ENCODE measurements around the gene MARVELD1.

The MARVELD1 gene

DNA sequence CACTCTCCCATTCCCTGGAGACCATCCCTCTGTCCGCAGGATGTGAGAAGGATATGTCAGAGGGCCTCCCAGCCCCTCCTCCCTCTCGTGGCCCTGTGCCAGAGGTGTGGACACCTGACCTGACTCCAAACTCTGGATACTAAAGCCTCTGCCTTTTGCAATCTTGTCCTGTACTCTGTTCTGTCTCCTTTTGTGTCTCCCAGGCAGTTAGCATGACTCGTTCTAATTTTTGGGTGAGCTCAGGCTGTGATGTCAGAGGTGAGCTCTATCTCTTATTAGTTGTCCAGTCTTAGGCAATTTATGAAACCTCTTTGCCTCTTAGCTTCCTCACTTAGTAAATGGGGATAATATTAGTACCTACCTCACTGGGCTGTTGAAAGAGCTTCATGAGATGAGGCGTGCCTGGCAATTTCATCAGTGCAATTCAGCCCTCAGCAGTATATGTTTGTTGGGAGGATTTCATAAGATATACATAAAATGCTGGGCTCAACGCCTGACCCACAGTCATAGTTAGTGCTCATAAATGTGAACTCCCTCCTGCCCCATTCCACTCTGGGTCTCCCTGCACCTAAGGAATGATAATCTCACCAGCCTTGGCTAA, 10.9 kb downstream of the MARVELD1 start:
- no peak for DNase-seq

DNA sequence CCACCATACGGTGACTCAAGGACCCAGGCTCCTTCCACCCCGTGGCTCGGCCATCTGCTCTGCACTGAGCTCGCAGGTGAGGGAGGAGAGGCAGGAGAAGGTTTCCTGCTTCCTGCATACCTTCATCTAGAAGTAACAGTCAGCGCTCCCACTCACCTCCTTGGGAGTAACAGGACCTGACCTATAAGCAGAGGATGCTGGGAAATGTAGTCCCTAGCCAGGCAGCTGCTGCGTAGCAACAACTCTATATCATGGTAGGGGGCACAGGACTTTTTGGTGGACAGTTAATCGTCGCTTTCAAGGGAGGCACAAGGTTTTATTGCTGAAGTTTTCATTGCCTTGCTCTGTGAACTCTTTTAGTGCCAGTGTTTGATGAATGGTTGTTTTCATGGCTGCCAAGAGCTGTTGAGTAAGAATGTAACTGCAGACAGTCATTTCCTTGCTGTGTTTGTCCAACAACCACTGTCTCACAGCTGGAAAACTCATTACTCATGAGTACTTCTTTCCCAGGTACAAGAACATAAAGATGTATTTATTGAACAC, 13.2 kb downstream of the MARVELD1 start:
- DNase-seq: no peak

DNA sequence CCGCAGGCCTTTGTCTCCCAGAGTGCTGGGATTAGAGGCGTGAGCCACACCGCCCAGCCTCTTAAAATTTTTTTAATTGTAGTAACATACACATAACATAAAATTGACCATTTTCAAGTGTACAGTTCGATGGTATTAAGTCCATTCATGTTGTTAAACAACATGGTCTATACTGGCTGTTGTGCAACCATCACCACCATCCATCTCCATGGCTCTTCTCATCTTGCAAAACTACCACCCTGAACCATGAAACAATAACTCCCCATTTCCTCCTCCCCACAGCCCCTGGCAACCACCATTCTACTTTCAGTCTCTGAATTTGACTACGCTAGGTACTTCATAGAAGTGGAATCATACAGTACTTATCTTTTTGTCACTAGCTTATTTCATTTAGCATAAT, 15.5 kb downstream of the MARVELD1 start:
- no peak for DNase-seq

DNA sequence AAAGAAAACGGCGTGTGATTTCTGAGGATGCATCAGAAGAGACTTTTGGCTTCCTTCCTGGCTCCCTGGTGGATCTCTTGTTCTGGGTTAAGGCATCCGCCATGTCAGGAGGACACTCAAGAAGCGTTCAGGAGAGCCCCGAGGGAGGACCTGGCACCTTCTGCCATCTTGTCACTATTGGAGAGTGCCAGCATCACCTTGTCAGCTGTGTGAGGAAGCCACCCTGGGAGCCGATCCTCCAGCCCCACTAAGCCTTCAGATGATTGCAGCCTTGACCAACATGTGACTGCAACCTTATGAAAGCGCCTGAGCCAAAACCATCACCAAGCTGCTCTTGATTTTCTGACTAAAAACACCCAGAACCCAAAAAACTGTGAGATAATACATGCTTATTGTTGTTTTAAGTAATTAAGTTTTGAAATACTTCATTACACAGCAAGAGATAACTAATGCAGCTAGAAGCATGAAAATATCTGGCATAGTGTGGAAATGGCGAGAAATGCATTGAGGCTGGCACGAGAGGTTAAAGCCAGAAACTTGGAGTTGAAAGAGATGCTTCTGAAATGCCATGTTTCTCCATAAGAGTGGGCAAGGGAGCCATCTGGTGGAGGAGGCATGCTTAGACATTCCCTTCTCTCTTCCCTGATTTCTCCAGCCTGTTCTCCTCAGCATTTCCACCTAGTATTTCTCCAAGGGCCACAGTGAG, 18.0 kb downstream of the MARVELD1 start:
- peak; percentile 80 for DNase-seq

DNA sequence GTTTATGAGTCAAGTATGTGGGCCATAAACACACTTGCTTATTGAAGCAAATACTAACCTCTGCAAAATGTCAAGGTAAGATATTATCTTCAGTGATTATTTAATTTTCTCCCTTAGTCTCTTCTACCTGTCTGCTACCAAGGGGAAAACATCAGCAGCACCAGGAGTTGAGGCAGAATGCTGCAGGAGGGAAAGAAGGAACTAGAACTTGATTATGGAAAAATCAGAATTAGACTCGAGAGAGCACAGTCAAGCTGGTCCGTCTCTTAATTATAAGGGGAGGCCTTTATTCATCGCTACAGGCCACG, 18.5 kb downstream of the MARVELD1 start:
- no peak for DNase-seq

DNA sequence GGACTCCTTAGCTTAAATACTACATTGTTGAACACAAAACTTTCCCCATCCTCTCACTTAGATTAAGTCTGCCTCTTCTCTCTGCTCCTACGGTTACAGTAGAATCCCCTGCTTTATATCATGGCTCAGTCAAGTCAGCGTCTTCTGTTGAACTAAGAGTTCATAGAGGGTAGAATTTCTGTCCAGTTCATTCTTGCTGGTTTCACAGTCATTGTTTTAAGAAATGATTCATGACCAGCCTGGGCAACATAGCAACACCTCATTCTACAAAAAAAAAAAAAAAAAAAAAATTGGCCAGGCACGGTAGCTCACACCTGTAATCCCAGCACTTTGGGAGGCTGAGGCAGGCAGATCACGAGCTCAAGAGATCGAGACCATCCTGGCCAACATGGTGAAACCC, 19.7 kb downstream of the MARVELD1 start:
- no peak for DNase-seq

DNA sequence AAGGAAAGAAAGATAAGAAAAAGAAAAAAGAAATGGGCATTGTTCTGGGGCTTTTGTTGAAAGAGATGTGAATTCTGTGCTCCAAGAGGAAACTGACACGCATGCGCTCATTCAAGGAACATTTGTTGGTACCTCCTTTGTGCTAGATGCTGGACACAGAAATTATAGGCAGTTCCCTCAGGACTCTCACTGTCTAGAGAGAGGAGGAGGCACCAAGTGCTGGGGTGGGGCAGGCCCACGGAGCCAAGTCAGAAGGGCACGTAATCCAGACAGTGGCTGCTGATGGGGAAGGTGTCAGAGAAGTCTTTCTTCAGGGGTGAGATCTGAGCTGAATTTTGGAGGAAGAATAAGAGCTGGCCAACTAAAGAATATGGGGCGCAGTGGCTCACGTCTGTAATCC, 20.5 kb downstream of the MARVELD1 start:
- no peak for DNase-seq

DNA sequence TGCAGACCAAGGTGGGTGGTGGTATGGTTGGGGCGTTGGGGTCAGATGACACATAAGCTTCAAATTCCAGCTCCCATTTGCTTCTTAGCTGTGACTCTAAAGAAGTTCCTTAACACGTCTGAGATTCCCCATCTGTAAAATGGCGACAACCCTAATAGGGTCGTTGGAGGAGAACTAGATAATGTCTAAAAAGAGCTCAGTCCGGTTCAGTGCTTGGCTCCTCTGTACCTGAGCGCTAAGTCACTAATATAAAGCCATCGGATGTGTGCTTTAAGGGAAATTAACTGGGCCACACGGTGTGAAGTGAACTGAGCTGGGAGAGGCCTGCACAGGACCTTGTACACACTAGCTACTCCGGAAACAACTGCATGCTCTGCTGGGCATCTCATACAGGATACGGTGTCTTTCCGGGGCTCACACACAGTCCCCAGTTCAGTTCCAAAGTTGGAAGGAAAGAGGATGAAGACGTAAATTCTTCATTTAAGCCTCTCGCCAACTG, 22.9 kb downstream of the MARVELD1 start:
- DNase-seq: no peak

DNA sequence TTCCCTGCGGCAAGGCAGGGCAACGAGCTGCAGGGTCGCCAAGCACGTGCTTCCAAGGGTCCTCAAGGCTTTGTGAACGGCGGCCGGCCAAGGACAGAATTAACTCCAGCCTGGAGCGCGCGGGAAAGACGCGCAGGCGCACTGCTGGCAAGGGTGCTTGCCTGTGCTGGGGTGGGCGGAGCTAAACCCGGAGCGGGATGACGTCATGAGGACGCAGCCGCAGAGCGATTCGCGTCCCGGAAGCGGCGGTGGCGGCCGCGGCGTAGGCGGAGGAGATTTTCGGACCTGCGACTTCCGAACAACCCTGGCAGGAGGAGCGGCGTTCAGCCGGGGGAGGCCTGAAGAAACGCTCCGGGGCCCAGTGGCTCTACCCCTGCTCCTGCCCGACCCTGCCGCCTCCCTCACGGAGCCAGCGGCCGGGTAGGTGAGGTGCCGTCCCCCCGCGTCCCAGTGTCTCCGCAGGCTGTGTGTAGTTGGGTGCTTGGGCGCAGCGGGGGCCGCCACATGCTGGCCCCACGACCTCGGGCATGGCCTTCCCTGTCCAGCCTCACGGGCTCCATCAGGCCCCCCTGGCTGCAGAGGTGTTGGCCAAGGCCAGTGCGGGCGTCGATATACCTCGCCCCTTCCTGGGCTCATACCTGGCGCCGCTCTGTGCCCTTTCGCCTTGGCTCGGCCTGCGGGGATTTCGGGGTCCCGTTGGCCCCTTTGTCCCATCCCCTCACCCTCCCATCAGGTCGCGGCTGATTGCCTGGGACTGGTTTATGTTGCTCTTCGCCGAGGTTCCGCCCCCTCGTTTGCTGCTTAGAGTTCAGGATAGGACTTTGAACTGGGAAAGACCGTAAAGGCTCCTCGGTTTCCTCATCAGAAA, 23.6 kb downstream of the MARVELD1 start, which contains the start of gene ZFYVE27:
Gene ZFYVE27 (plus strand): TSS at position 227 of the 868 bp plus-strand sequence. CDS start 1,350 bp downstream, outside the sequence.
- DNase-seq: peak; percentile 94

DNA sequence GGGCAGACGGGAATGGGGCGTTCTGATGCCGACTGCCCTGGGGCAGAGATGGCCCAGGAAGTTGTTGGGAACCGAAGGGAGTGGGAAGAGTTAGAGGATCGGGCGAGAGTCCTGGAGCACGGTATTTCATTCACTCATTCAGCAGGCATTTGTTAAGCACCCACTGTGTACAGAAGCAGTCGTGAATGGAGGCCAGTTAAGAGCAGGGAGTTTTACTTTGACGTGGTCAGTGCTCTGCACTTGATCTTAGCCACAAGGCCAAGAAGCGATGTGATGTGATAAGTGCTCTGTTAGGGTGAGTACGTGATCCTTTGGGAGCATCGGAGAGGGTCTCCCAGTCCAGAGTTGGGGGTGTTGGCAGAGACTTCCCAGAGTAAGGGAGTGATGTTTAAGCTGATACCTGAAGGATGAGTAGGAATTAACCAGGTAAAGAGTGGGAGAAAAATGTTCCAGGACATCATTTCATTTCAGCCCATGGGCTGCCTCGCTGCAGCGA, 24.3 kb downstream of the MARVELD1 start:
- DNase-seq: no peak

DNA sequence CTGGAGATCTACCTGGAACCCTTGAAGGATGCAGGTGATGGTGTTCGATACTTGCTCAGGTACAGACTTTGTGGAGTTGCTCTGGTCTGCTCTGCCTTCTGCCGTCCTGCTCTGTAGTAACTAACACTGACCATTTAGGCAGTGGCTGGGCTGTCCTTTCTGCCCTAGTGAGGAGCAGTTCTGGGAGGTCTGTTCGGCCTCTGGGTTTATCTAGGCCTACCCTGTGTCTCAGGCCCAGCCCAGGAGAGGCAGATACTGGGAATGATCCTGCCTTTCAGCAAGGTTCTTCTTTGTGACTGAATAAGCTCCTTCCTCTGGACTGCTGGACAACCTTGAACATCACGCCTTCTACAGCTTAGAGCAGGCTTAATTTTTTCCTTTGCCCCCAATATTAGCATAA, 25.1 kb downstream of the MARVELD1 start:
- peak; percentile 24 for DNase-seq

DNA sequence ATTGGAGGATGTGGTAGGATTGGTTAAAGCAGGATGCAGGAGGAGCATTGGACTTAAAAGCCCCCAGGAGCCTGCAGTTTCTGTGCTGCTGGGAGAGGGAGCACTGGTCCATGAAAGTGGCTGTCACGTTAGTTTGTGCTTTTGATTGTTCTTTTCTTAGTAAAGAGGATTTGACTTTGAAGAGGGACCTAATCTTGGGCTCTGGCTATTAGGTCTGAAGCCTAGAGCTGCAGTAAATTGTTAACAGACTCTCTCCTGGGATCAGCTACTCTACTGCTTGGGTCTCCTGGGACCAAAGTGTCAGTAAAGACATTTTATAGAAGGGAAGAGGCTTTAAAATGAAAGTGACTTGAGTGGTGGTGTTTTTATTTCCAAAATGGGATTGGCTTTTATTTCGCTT, 27.1 kb downstream of the MARVELD1 start:
- no peak for DNase-seq

DNA sequence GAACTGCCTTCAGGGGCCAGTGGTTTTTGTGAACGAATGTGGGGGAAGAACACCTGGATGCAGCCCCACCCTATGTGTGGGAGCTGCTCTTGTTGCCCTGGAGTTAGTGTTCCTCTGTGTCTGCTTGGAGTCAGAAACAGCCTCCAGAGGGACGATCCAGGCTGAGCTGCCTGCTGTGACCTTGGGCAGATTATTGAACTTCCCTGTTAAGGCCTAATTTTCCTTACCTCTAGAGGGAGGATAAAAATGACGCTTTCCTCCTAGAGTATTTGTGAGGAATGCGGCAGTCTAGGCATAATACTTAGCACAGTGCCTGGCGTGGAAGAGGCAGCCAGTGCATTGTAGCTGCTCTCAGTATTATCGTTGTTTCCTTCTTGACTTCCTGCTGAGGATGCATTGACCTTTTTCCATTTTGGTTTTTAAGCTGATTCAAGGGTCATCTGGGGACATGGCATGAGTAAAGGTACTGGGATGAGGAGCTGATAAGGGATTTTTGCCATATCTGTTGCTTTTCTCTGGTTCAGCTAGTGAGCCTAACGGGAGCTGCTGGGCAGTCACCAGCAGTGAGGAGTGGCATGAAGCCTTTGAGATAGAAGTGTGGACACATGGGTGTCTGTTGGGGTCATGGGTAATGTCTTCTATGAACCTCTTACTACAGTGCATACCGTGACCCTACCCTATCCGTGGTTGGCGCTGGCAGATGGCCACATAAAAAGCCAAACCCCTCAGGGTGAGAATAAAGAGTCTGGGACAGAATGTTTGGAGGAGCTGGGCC, 29.8 kb downstream of the MARVELD1 start:
- peak; percentile 72 for DNase-seq

DNA sequence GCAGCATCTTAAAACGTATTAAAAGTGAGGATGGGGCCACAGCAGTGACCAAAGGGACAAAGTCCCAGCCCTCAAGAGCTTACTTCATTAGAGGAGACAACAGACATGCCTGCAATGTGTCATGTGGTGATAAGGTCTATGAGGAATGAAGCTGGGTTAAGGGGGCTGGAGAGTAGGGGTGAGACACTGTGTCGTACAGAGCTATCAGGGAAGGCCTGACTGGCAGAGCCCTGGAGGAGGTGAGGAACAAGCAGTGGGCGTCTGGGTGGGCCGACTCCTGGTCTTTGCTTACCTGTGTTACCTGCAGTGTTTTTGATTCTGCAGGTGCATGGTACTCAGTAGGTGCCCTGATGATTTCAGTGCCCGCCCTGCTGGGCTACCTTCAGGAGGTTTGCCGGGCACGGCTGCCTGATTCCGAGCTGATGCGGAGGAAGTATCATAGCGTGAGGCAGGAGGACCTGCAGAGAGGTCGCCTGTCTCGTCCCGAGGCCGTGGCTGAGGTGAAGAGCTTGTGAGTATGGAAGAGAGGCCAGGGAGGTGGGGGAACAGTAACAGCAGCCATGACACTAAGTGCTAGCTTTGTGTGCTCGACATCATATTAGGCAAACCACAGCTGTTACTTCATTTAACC, 31.0 kb downstream of the MARVELD1 start:
- DNase-seq: peak; percentile 89

DNA sequence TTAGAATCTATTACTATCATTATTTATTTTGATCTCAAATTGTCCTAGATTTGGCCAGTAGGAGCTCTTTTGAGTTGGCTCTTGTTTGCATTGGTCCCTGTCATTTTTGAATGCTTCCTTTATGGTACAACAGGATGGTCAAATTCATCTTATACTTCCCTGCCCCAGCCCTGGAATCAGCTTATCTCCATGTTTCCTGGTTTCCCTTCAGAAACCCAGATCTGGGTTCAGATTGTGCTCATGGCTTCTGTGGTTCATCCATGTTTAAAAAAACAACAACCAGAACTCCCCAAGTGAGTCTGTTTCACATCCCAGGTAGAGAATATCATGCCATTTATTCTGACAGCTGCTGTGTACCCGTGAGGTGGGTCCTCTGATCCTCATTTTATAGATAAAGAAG, 34.0 kb downstream of the MARVELD1 start:
- no peak for DNase-seq

DNA sequence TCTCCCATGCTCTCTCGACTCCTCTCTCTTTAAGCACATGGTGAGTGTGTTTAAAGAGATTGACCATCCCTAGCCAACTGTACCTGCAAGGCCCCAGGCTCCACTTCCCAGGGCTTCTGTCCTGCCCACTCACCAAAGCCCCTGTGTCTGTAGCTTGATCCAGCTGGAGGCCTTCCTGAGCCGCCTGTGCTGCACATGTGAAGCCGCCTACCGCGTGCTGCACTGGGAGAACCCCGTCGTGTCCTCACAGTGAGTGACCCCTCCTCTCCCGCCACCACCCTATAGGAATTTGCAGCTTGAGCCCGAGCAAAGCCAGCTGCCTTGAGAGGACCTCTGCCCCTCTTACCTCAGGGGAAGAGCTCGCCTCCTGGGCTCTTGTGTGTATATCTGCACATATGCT, 34.6 kb downstream of the MARVELD1 start:
- no peak for DNase-seq

DNA sequence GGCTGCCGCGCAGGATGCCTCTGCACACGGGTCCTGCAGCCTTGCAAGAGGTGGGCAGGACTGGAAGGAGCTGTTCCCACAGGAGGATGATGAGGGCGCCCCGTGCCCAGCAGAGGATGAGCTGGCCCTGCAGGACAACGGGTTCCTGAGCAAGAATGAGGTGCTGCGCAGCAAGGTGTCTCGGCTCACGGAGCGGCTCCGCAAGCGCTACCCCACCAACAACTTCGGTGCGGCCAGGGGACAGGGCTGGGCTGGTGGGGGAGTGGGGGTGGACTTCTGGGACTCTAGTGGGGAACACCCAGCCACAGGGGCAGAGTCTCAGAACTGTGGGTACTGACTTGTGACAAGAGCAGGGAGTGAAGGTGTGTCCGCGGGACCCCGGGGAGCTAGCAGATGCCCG, 39.4 kb downstream of the MARVELD1 start:
- DNase-seq: no peak

DNA sequence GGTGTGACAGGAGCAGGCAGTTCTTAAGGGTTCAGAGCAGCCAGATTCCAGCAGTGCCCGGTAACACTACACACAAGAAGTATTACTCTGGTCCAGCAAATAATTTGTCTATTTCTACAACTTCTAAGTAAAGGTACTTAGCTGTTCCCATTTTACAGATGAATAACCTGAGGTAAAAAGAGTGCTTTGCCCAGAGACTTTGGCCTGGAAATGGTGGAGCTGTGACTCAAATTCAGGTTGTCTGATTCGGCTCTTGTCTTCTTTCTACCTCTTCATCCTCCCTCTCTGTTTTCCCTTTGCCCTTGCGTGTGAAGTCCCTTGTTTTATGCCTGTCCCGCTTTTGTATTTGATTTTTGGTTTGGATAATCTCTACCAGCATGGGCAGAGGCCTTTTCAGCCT, 41.2 kb downstream of the MARVELD1 start:
- no peak for DNase-seq

DNA sequence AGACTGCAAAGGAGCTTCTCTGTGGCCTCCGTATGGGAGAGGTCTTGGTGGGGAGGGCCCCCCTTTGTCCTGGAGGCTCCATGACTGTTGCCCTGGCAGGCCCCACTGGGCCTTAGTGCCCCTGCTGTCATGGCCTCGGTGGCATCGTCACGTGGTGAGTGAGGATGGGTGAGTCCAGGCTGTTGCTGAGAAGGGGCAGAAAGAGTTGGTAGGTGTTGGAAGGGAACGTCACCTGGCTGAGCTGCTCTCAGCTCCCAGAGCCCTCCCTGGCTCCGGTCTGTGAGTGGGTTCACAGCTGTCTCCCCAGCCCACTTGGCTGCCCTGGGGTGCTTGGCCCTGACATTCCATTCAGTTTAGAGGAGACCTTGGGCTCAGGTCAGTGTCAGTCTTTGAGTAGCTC, 42.2 kb downstream of the MARVELD1 start:
- no peak for DNase-seq

DNA sequence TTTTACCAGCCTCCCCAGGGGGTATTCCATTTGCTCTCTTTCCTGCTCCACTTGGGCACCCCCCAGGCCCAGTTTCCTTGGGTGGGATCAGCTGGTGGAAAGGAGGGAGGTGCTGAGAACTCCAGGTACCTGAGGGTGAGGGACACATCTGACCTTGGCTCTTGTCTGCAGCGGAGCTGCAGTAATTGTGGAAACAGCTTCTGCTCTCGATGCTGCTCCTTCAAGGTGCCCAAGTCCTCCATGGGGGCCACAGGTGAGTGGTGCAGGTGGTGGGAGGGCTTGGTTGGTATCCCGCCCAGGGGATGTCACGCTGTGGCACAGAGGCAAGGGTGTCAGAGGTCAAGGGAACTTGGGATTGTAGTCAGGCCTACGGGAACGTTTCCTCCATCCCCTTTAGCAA, 43.9 kb downstream of the MARVELD1 start:
- DNase-seq: no peak

DNA sequence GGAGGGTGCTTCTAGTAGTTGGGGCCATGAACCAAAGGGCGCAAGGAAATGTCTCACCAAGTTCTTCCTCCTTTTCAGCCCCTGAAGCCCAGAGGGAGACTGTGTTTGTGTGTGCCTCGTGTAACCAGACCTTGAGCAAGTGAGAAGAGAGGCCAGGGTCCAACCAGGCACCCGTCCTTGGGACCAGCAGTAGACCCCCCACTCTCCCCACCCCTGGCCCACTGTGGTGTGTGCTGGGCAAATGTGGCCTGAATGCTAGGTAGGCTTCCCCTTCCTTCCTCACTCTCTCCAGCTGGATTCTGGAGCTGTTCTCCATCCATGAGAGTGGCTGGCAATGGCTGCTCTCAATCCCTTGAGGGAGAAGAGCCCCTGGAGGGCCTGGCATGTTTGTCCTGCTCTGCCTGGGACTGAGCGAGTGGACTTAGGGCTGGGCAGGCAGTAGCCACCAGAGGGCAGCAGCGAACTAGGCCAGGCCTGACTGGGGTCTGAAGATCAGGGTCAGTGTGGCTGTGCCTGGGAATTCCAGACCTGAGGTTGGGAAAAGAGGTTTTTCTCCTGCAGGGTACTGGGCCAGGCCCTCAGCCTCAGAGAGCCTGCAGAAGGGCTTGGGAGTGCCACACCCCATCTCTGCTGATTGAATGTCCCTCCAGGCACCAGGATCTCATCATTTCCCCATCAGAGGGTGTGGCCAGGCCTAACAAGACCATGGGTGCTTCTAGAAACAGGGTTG, 45.8 kb downstream of the MARVELD1 start:
- peak; percentile 67 for DNase-seq
